ENCODE data around the gene PRRG1. TPM values are rescaled to one million over a fixed set of nuclear protein-coding genes. Genes with fewer than 3 reads are reported as not detected.
"Not testable (repeated sequence)": the region's sequence is repeated elsewhere in the genome, so short reads cannot be mapped to it uniquely, and the experiment has no call there.

The PRRG1 gene
- polyA plus RNA-seq, 12 donors: 13.8 to 23.9 (median 17.1) TPM; not detected in 1

GRCh38 chrX:37370499-37371141 is 21.5 kb downstream of the PRRG1 start:
- no peak for DNase-seq

- no peak for DNase-seq
These were observed 22.4 kb downstream of the PRRG1 start for GRCh38 chrX:37371578-37371991.

DNA sequence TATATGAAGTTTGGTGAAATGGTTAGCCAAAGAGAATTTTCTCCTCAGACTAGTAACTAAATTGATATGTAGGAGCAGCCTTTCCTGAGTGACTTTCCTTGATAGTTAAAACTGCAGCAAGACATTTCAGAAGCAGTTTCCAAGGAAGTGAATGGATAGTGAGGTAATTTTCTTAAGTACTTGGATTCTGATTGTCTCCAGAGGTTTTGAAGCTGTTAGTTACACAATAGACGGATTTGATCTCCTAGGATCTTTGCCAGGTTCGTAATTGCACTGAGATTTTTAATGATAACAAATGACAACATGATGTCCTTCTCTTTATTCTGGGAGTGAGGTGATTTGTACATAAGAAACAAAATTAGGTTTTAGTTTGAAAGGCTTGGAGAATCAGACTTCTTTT is 29.2 kb downstream of the PRRG1 start:
- no peak for DNase-seq

GRCh38 chrX:37378830-37379229 is 29.7 kb downstream of the PRRG1 start:
- DNase-seq: no peak

DNA sequence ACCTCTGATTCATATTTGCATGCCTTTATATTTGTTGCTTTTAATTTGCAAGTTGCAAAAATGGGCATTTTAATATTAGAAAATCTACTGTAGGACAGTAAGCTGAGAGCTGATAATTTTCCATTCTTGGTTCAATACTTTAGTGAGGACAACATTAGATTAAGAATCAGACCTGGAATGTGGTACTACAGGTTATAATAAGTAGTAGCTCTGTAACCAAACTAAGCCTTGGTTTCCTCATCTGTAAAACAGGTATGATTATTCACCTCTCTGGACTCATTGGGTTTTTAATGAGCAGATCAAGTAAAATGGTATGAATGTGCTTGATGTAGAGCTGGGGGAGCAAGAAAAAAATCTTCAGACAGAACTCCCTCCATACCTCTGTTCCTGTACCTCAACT is 31.1 kb downstream of the PRRG1 start:
- DNase-seq: no peak

- no peak for DNase-seq
These were observed 31.8 kb downstream of the PRRG1 start for GRCh38 chrX:37380924-37381323.

DNA sequence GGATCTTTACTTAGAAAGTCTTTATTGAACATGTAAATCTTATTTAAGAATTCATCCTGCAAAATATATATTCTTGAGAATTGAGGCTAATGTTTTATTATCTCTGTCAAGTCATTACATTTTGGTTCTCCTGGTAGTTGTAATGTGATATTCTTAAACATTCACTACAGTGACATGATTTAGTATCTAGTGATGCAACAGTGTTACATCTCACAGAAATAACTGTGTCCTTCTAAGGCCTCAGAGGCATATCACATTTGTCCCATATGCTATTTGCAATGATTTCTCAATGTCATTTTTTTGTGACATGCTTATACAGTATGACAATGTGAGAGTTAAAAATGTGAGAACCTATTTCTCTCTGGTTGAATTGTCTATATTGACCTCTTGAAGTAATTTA is 34.1 kb downstream of the PRRG1 start:
- no peak for DNase-seq

GRCh38 chrX:37388413-37388812 is 39.2 kb downstream of the PRRG1 start:
- no peak for DNase-seq

DNA sequence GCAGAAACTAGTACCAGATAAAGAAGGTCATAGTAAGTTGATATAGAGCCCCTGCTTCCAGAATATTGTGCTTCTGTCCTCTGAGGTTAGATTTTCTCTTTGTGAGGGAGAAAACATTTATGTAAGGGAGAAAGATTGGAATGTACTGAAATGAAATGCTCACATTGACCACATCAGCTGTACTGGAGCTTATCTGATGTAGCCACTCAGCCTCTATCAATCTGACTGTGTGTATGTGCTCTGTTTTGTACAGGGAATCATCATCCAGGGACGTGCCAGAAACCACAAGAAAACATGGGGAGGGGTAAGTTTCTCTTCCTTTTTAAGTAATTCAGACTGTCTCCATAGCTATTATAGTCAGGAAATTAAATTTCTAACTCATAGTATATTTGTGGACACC is 56.8 kb downstream of the PRRG1 start:
- no peak for DNase-seq

DNA sequence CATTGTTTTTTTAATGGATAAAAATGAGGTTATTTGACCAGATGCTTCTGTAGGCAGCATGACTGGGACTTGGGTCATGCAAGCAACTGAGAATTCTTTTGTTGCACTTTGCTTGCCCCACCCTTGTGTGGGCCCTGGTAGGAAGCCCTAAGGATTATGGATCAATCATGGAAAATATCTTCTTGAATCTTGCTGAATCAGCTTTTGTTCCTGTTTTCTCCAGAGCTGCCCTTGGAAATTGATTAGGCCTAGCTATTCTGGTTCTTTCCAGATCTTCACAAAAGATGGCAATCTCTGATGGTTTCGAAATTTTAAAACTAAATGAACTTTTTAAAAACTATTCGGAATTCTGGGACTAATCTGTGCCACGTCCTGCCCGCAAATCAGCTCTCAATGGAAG is 58.6 kb downstream of the PRRG1 start:
- no peak for DNase-seq

DNA sequence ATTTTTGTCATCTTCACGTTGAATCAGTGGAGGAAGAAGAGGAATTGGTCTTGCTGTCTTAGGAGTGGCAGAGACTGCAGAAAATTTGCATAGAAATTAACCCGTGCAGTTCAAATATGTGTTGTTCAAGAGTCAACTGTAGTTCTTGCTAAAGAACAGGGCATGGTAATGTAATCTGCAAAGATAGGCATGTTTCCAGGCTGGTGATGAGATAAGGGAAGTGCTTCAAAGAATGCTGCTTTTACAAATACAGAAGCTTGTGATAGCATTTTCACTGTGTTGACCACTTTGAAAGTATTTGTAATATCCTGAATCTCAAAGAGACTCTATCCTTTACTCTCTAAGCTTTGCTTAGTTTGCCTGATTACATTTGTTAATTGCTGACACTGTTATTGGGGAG is 60.1 kb downstream of the PRRG1 start:
- no peak for DNase-seq

- no peak for DNase-seq
These were observed 71.0 kb downstream of the PRRG1 start for GRCh38 chrX:37420185-37420584.

DNA sequence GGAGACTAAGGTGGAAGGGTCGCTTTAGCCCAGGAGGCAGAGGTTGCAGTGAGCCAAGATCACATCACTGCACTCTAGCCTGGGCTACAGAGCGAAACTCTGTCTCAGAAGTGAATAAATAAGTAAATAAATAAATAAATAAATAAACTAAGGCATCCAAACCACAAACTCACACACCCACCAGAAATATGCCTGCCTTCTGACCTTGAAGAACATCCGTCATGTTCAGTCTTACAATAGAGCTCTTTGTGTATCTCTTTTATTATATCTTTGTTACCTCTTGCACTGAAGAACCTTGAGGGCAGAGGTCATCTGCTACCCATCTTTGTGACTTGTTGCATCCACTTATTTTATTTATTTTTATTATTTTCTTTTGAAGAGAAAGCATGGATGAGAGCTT is 71.6 kb downstream of the PRRG1 start:
- no peak for DNase-seq

DNA sequence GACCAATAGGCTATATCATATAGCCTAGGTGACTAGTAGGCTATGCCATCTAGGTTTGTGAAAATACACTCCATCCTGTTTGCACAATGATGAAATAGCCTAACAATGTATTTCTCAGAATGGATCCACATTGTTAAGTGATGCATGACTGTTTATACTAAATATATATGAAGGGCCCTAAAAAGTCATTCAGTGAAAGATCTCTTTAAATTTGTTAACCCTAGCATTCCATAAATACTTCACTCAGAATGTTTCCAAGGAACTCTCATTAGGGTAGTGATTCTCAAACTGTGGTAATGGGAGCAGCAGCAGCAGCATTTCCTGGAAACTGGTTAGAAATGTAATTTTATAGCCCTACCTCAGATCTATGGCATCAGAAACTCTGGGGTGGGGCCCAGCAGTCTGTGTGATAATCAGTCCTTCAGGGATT is 74.9 kb downstream of the PRRG1 start:
- DNase-seq: no peak

GRCh38 chrX:37425370-37425769 is 76.2 kb downstream of the PRRG1 start:
- no peak for DNase-seq

DNA sequence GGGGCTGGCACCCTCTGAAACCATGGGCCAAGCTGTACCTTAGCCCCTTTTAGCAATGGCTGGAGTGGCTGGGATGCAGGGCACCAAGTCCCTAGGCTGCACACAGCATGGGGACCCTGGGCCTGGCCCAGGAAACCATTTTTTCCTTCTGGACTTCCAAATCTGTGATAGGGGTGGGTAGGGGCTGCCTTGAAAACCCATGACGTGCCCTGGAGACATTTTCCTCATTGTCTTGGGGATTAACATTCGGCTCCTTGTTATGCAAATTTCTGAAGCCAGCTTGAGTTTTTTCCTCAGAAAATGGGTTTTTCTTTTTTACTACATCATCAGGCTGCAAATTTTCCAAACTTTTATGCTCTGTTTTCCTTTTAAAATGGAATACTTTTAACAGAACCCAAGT is 79.8 kb downstream of the PRRG1 start:
- DNase-seq: not testable (repeated sequence)

- no peak for DNase-seq
These were observed 85.2 kb downstream of the PRRG1 start for GRCh38 chrX:37434362-37434761.

DNA sequence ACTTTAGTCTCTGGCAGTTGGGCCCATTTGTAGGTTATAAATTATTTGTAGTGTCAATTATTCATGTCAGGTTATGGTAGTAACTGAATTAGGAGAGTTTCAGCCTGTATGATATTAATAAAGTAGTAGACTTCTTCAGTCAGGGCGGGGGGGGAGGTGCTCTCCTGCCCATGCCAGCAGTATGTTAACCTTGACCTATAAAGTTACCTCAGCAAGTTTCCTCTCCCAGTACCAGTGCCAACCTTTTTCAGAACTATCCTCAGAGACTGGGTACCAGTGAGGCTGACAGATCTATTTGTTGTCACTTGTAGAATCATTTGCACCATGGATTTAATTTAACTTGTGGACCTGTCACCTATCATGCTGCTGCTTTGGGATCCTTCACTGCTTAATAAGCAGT is 88.0 kb downstream of the PRRG1 start:
- DNase-seq: no peak

DNA sequence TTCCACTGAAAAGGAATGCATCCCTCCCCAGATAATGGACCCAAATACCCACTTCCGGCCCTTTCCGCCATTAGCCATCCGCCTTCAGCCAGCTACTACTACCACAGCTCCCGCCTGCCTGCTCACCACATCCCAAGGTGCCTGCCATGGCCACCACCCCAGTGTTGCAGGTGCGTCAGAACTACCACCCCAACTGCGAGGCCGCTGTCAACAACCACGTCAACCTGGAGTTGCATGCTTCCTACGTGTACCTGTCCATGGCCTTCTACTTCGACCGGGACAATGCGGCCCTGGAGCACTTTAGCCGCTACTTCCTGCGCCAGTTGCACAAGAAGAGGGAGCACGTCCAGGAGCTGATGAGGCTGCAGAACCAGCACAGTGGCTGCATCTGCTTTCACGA is 92.2 kb downstream of the PRRG1 start:
- DNase-seq: no peak

- no peak for DNase-seq
These were observed 96.0 kb downstream of the PRRG1 start for GRCh38 chrX:37445182-37445581.

GRCh38 chrX:37453821-37454220 is 104.7 kb downstream of the PRRG1 start:
- DNase-seq: no peak

GRCh38 chrX:37454537-37455285 is 105.5 kb downstream of the PRRG1 start:
- DNase-seq: no peak

- no peak for DNase-seq
These were observed 106.2 kb downstream of the PRRG1 start for GRCh38 chrX:37455381-37455780.

DNA sequence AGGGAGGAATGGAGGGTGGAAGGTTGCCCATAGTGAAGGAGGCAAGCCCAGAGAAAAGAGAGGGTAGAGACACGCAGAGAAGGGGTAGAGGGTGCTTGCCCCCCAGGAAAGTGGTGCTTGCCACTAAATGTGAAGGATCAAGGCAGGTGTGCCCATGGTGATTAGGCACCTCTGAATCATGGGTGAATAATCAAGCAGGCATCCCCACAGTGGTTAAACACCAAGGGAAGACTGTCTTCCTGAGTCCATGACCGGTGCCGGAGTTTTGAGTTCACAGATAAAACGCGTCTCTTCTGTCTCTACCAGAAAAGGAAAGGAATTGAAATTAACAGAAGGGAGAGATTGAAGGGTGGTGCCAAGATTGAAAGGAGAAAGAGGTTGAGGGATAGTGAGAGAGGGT is 111.1 kb downstream of the PRRG1 start:
- DNase-seq: not testable (repeated sequence)
